ENCODE results near the gene SLC41A3.
"Not testable (repeated sequence)": the region's sequence is repeated elsewhere in the genome, so short reads cannot be mapped to it uniquely, and the experiment has no call there.

The SLC41A3 gene

GRCh38 chr3:125996751-125997150 is 87.2 kb downstream of the SLC41A3 start:
- not testable (repeated sequence) for DNase-seq (ENCODE audit: low read depth)

DNA sequence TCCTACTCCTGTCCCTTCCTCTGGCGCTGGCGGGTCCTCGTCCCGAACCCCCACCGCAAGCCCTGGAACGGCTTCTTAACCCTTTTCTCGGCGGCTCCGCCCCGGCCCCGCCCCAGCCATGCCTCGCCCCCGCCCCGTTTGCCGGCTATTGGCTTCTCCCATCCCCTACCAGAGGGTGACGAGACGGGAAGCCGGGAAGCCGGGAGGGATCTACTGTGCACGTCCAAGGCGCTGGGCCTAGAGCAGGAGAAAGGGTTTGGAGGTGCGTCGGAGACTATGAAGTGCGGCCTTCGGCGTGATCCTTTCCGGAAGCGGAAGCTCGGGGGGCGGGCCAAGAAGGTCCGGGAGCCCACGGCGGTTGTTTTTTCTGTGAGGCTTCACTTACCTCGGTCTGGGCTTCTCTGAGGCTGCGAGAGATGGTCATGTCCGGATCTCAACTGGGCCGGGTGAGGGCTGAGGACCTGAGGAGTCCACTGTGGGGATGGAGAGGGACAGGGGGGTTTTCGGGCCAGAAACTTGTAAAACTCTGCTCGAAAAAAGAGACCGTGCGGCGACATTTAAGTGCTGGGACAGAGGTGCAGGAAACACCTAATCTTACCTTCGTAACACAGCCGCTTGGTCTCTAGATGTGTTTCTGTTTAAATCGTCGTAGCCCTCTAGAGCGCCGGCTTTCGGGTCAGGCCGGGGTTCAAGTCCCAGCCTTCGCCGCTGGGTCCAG is 93.5 kb downstream of the SLC41A3 start:
- peak; percentile 56 for DNase-seq (ENCODE audit: low read depth)

DNA sequence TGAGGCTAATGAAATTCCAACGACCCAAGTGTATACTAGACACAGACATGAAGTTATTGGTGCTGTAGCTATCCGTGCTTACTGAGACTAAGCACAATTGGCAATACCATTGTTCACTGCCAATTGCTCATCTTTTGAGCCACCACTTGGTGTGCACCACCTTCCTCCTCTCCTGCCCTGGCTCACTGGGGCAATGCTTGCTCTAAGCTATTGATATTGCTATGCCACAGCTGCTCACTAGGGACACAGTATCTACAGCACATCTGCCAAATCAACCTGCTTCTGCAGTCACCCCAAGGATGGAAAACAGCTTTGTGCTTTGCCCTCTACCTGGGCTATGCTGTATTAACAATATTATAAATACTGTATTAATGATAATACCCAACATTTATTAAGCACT is 99.0 kb downstream of the SLC41A3 start:
- DNase-seq (ENCODE audit: low read depth): not testable (repeated sequence)

- not testable (repeated sequence) for DNase-seq (ENCODE audit: low read depth)
Observed at GRCh38 chr3:125977104-125977503, 106.8 kb downstream of the SLC41A3 start.

GRCh38 chr3:125976003-125976390 is 107.9 kb downstream of the SLC41A3 start:
- DNase-seq (ENCODE audit: low read depth): not testable (repeated sequence)

- not testable (repeated sequence) for DNase-seq (ENCODE audit: low read depth)
Observed at GRCh38 chr3:125975245-125976002, 108.5 kb downstream of the SLC41A3 start.

DNA sequence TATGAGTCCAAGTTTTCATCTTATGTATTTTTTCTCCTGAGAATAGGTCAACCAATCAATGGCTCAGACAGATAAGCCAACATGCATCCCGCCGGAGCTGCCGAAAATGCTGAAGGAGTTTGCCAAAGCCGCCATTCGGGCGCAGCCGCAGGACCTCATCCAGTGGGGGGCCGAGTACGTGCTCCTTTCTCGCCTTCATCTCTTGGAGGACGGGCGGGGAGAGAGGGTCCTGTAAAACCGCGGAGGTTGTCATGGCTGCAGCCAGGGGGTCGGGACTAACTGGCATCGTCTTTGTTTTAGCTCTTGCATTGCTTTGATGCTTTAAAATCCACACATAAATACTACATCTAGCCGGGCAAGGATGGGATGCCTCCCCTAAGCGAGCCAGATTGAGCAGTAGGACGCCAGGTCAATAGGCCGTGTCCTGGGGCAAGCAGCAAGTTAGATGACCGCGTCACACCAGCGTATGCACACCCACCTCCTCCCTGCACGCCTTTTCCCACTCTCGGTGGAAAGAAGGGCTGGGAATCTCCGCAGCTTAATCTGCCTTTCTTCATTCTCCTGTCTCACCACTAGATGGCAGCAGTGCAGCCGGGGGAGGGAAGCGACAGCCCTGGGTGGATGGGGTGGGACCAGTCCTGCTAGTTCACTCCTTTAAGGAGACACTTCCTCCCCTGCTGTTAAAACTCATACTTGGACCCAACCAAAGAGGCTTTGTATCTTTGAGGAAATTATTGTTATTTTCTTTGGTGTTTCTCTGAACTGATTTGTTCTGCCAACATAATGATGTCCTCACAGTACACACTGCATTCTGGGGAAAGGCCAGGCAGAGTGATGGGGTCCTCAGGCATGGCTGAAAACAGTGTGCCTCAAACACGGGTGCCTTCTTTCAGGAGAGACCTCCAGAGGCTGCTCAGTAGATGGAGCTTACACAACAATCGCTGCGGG is 111.7 kb downstream of the SLC41A3 start:
- DNase-seq (ENCODE audit: low read depth): not testable (repeated sequence)

- DNase-seq (ENCODE audit: low read depth): not testable (repeated sequence)
Observed at GRCh38 chr3:125968701-125969592, 115.0 kb downstream of the SLC41A3 start, which contains the start of gene ROPN1B. Gene ROPN1B (plus strand): TSS chr3:125969178. CDS start chr3:125972055, 2,877 bp downstream.

- DNase-seq (ENCODE audit: low read depth): not testable (repeated sequence)
Observed at GRCh38 chr3:125968121-125968520, 115.8 kb downstream of the SLC41A3 start.

- DNase-seq (ENCODE audit: low read depth): no peak
Observed at GRCh38 chr3:125967156-125967555, 116.8 kb downstream of the SLC41A3 start.

DNA sequence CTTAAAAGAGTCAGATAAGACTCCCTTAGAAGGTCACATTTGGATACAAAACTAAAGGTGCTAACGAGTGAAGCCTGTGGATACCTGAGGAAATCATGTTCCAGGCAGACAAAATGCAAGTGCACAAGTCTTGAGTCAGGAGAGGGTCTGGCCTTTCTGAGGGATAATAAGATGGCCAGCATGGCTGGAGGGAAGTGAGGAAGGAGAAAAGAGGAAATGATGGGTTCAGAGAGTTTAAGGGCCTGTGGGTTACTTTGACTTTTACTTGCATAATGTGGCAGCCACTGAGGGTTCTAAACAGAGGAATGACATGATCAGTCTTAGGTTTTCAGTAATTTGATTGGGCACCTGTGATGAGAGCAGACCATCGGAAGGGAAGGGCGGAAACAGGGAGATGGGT is 118.4 kb downstream of the SLC41A3 start:
- DNase-seq (ENCODE audit: low read depth): no peak

- not testable (repeated sequence) for DNase-seq (ENCODE audit: low read depth)
Observed at GRCh38 chr3:125963834-125964233, 120.1 kb downstream of the SLC41A3 start.

DNA sequence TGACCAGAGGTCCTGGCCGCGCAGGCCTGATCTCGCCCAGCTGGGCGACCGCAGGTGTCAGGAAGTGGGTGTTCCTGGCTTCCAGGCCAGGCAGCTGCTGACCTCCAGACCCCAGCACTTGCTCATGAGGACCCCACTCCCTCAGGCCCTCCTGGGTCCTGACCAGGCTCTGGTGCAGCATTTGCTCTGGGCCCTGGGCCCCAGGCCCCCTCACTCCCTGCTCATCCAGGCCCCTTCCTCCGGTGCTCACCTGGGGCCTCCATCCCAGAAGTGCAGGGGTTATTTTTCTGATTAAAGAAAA is 122.7 kb downstream of the SLC41A3 start:
- no peak for DNase-seq (ENCODE audit: low read depth)

- DNase-seq (ENCODE audit: low read depth): no peak
Observed at GRCh38 chr3:125960456-125961288, 123.3 kb downstream of the SLC41A3 start.

- DNase-seq (ENCODE audit: low read depth): no peak
Observed at GRCh38 chr3:125960066-125960424, 123.9 kb downstream of the SLC41A3 start.

DNA sequence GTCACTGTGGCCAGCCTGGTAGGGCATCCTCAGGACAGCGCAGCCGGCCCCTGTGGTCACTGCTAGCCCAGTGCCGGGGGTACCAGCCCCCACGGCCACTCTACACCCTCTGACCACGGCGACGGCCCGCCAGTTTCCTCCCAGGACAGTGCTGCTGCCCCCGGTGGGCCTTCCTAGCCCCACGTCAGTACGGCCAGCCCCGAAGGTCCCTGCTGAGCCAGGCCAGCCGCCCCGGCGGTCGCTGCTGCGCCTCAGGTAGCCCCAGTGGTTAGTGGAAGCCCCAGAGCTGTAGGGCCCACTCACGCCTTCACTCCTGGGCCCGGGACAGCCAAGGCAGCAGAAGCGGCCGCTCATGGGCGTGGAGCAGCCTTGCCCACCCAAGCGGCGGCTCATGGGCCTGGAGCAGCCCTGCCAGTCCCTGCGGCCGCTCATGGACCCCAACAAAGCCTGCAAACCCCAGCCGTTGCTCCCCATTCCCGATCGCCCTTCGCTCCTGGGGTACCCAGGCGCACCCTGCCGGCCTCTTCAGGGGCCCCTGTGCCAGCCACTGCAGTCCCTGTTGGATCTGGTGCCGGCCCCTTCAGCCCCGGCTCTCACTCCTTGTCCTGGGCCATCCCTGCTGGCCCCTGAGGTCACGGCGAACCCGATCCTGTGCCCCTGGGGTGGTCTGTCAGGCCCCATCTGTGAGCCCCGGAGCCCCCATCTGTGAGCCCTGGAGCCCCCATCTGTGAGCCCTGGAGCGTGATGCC is 124.4 kb downstream of the SLC41A3 start:
- DNase-seq (ENCODE audit: low read depth): no peak

DNA sequence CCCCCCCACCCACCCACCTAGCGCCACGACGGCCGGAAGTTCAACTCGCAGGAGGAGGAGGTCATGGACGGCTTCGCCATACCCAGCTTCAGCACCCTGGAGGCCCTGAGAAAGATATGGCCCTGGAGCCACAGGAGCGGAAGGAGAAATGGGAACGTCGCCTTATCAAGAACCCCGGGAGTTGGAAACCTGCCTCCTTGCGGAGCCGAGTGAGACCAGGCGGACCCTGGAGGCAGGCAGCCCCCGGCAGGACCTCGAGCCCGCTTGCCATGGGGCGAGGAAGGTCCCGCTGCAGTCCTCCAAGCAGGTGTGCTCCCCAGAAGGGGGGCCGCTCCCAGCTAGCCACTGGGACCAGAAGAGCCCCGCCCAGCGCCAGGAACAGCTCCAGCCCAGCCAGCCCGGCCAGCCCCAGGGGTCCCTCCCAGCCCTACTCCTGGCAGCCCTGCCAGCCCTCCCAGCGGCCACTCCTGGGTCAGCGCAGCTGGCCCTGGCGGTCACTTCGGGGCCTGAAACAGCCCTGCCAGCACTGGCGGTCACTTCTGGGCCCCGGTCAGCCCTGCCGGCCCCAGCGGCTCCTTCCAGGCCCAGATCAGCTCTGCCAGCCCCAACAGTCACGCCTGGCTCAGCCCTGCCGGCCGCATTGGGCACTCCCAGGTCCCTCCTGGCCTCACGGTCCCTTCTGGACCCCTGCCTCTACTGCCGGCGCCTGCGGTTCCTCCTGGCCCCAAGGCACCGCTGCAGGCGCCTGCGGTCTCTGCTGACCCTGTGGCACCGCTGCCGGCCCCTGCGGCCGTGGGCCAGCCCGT is 125.2 kb downstream of the SLC41A3 start:
- DNase-seq (ENCODE audit: low read depth): no peak

GRCh38 chr3:125957674-125958510 is 126.0 kb downstream of the SLC41A3 start:
- no peak for DNase-seq (ENCODE audit: low read depth)
